ENCODE measurements around the gene SLC34A1.

GRCh38 chr5:177430972-177431316 is 46.7 kb downstream of the SLC34A1 start:
- no peak for TF ChIP-seq POLR2AphosphoS5 (IDR thresholded peaks at IDR 0.05; ENCODE audit: low read depth, low read length)
- TF ChIP-seq POLR2A (IDR thresholded peaks at IDR 0.05; ENCODE audit: low read depth, low read length) = no peak
- no peak for TF ChIP-seq TAF1 (IDR thresholded peaks at IDR 0.05; ENCODE audit: borderline replicate concordance, low read depth, low read length)
